NOMO-1 treated with dmso at 0.1 percent for 144 hours (cell line): ENCODE measurements around the gene VSTM4.

Source experiments
- DNase-seq: peaks from one replicate; lab custom pipeline; 2025; ENCODE audit not compliant: unreplicated experiment; lab: John Stamatoyannopoulos, UW

Gene VSTM4

DNA sequence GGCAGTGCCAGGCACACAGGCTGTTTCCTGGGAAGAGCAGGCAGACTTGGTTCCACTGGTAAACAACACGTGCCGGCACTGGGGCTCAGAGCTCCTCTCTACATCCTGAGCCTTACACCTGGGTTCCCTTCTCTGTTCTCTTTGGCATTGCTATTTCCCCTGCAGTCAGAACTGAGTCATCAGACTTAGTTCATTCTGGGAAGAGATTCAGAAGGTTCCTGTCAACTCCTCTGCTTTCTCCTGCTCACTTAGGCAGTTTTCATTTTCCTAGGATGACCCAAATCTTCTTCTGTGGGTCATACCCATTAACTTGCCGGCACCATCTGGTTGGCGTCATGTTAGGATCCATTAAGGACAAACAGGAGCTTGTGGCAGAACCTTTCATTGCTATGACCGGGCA, 142.3 kb downstream of the VSTM4 start:
- no peak for DNase-seq

DNA sequence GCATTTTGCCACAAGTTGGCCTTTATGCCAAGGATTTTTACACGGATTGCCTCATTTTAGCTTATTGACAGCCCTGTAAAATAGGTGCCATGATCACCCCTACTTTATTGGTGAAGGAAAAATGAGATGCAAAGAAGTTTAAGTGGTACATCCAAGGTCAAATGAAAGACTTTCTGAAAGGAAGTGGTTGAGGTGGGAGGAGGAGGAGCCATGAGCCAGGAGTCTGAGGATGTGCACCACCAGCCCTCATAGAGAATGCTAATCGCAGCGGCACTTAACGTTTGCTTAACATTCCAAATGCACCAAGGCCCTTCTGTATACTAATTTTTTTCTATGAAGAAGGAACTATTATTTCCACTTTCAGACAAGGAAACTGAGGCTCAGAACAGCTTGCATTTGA, 144.7 kb downstream of the VSTM4 start:
- DNase-seq, result no peak

DNA sequence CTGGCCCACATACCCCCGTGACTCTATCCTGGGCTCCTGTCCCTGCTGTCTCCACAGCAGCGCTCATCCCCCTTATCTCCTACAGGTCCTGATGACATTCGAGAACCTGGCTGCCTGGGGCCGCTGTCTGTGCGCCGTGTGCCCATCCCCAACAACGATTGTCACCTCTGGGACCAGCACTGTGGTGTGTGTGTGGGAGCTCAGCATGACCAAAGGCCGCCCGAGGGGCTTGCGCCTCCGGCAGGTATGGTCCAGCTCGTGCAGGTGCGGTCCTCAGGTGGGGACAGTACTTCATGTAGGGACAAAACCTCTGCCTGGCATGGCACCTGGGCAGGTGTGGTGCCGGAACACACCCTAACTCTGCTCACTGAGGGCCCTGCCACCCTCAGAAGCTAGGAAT, 145.3 kb downstream of the VSTM4 start:
- no peak for DNase-seq

DNA sequence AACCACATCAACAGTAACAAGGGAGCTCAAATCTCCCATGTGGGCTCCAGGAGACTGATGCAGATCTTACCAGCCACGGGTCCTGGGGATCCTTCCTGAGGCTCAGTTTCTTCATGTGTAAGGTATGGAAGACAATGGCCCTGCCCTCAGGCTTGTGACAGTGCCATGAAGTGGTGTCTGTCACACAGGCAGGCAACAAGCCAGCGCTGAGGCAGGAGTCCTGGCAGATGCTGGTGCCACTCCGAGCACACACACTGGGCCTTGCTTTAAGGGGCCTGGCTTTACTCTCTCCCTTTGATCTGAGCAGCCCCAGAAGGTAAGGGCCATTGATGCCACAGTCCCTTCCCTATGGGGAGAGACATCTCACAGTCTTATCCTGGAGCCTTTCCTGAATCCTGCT, 147.3 kb downstream of the VSTM4 start:
- no peak for DNase-seq

- DNase-seq, result no peak
These were observed 149.9 kb downstream of the VSTM4 start for GRCh38 chr10:48965460-48965859.
